ENCODE results near the gene DUSP15.

GRCh38 chr20:31821427-31821826 is 48.9 kb downstream of the DUSP15 start:
- TF ChIP-seq CTCF (IDR thresholded peaks at IDR 0.05; ENCODE audit: low read depth, low read length) (no peak), EZH2phosphoT487 (IDR thresholded peaks at IDR 0.05; ENCODE audit: low read depth) (no peak)
